ENCODE measurements around the gene EMC8.
"Not testable (repeated sequence)": the region's sequence is repeated elsewhere in the genome, so short reads cannot be mapped to it uniquely, and the experiment has no call there.

EMC8 gene

DNA sequence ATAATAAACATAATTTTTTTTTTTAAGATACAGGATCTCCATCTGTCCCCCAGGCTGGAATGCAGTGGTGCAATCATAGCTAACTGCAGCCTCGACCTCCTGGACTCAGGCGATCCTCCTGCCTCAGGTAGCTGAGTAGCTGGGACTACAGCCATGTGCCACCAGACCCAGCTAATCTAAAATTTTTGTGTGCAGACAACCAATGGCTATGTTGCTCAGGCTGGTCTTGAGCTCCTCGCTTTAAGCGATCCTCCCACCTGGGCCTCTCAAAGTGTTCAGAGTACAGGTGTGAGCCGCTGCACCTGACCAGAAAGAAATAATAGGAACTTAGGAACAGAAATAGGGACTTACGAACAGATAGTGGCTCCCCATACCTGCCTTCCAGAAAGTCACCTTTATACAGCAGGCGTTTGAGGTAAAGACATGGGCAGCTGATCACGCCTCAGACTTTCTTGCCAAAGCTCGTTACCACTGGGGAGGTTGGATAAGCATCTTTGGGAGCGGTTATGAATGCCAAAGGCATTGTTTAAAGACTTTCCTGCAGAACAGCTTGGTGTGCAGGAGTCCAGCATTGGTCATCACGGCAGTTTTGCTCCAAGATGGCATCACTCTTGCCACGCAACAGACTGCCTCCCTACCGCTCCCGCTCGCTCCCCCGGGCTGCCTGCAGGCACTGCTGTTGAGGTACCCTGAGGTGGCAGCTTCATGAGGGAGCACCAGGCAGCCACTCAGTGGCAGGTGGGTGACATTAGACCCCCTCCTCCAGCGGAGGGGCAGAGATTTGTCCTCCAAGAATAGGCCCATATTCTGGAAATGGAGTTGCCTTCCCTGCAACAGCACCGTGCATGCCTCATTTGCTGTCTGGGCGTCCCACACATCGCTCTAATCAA, 13.7 kb upstream of the EMC8 start:
- DNase-seq (ENCODE audit: low read depth): no peak

GRCh38 chr16:85812031-85812807, 12.9 kb upstream of the EMC8 start:
- DNase-seq (ENCODE audit: low read depth): no peak

DNA sequence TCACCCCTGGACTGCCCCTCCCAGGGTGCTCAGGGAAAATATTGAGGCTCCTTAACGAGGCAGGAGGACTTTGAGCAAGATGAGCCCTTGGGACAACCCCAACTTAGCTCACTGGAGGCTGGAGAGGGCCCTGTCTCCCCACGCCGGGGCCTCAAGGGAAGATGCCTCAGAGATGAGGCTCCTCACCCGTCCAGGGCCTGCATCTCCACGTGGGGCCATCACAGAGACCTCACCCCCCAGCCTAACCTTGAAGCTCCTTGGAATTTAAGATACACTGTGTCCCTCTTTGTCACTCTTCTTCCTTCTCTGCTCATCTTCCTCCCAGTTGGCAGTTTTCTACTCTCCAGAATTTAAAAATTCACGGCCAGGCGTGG, 11.4 kb upstream of the EMC8 start:
- no peak for DNase-seq (ENCODE audit: low read depth)

DNA sequence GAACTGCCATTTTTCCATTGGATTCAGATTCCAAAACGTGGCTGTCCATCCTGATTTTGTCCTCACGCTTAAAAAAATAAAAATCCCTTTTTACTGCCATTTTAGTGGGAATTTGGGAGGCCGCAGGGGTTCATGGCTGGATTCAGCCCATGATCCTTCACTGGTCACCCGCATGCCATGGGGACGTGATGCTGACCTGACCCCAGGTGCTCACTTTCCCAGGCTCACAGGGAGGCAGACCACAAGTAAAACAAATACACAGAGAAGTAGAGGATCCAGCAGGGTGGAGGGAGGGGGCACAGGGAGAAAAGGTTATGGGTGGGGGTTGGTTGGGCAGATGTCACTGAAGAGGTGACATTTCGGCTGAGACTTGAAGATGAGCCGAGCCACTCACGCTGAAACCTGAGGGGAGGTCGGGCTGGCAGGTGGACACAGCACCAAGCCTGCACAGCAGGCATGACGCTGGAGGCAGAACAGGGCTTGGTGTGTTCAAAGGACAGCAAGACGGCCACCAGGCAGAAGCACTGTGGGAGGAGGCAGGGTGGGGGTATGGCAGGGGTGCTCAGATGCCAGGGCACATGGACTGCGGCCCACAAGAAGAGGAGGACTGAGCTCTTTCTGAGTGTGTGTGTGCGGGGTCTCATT, 10.9 kb upstream of the EMC8 start:
- DNase-seq (ENCODE audit: low read depth): no peak

GRCh38 chr16:85809645-85810044, 10.3 kb upstream of the EMC8 start:
- DNase-seq (ENCODE audit: low read depth): no peak

- DNase-seq (ENCODE audit: low read depth): no peak
Measured at GRCh38 chr16:85808926-85809325, 9.6 kb upstream of the EMC8 start.

- DNase-seq (ENCODE audit: low read depth): not testable (repeated sequence)
Measured at GRCh38 chr16:85808104-85808503, 8.8 kb upstream of the EMC8 start.

GRCh38 chr16:85807340-85807739, 8.0 kb upstream of the EMC8 start:
- not testable (repeated sequence) for DNase-seq (ENCODE audit: low read depth)

DNA sequence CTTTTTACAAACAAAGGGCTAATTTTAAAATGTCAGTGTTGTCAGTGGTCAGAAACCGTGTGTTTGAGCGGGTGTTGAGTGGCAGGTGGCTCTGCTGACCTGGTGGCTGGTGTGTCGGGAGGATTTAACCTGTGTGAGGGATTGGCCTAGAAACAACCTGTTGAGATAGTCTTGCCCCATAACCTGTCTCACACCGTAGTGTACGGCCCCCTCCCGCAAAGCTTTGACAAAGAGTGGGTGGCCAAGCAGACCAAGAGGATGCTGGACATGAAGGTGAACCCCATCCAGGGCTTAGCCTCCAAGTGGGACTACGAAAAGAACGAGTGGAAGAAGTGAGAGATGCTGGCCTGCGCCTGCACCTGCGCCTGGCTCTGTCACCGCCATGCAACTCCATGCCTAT, 7.2 kb upstream of the EMC8 start:
- no peak for DNase-seq (ENCODE audit: low read depth)

- DNase-seq (ENCODE audit: low read depth): no peak
Measured at GRCh38 chr16:85805442-85806045, 6.2 kb upstream of the EMC8 start.

- DNase-seq (ENCODE audit: low read depth): no peak
Measured at GRCh38 chr16:85803570-85803969, 4.2 kb upstream of the EMC8 start.

DNA sequence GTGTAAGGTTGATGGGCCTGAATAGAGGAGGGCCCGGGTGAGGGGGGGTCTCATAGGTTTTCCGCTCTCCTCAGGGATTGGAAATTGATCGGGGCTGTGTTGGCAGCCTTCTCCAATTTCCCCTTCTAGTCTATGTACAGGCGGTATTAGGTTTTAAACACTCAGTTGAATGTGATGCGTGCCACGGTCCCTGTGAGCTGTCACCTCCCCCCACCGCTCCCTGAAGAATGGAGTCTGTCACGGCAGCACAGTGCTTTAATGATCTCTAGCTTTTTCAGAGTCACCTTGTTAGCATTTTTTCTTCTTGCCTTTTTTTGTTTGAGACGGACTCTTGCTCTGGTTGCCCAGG, 951 bp upstream of the EMC8 start:
- peak; percentile 13 for DNase-seq (ENCODE audit: low read depth)

- DNase-seq (ENCODE audit: low read depth): peak; percentile 11
Measured at GRCh38 chr16:85798901-85799496, 345 bp downstream of the EMC8 start.

DNA sequence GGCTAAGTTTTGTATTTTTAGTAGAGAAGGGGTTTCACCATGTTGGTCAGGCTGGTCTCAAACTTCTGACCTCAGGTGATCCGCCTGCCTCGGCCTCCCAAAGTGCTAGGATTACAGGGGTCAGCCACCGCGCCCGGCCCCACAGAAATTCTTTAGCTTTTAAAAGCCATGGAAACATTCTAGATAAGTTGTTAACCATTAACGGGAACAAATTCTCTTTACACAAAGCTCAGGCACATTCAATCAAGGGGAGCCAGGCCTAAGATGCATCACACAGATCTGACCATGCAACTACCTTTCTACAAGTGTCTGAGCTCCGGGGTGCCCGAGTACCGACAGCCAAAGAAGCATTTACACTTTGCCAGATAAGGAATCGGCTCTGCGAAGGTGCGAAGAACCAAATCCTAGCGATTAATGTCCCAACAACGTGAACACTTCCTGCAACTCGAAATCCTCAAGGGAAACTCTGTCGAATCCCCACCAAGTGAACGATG, 1.0 kb downstream of the EMC8 start:
- no peak for DNase-seq (ENCODE audit: low read depth)

DNA sequence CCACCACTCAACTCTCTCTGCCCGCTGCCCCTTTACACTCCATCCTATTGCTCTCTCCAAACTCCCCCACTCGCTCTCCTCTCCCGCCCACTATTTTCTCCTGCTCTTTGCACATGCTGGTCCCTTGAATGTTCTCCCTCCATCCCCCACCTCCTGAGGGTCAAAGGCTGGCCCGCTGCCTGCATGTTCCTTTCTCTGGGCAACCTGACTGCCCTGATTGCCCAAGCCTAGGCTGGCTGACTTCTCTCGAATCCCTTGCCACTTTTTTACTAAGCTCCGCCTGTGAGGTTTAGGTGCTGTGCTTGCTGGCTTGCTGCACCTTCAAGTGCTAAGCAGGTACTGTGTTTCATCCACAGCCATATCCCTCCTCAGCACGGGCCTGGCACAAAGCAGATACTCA, 2.7 kb downstream of the EMC8 start:
- no peak for DNase-seq (ENCODE audit: low read depth)

- DNase-seq (ENCODE audit: low read depth): no peak
Measured at GRCh38 chr16:85796152-85796551, 3.2 kb downstream of the EMC8 start.

DNA sequence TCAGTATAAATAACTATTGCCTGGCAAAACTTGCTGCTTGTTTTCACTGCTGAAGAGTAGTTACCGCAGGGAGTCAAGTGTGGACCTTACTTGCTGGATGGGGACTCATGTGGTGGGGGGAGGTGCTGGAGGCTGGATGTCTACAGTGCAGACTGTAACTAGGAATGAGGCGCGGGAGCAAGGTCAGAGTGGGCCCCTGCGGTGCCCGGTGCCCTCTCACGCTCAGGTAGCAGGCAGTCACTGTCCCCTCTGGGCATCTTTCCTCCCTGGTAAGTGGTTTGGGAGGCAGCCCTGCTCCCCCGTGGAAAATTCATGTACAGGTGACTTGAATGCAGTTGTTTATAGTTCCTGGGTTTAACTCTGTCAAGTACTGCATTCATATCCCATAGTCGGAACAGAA, 4.6 kb downstream of the EMC8 start:
- no peak for DNase-seq (ENCODE audit: low read depth)

DNA sequence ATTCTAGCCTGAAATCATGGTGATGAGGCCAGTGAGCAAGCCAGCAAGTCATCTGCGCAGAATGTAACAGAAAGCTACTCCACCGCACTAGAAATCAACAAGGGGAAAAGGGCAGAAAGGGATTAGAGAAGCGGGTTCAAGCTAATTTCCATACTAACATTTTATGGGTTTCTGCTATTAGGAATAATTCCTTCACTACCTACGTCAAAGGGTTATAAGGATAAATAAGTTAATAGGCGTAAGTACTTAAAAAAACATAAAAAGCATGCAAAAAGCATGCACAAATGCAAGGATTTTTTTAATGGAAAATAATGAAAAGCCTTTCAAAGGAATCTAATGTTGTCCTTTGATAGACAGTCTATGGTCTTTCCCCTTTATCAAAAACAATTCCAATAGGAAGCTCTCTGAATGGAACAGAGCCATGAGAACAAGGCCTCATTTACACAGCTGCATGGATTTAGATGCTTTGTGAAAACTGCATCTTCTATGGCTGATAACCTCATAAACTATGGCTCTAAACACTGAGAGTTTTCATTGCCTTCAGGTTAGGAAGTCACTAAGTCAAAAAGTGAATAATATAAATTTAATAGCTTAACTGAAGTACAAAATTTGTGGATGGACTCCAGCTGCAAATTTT, 5.6 kb downstream of the EMC8 start:
- DNase-seq (ENCODE audit: low read depth): no peak

DNA sequence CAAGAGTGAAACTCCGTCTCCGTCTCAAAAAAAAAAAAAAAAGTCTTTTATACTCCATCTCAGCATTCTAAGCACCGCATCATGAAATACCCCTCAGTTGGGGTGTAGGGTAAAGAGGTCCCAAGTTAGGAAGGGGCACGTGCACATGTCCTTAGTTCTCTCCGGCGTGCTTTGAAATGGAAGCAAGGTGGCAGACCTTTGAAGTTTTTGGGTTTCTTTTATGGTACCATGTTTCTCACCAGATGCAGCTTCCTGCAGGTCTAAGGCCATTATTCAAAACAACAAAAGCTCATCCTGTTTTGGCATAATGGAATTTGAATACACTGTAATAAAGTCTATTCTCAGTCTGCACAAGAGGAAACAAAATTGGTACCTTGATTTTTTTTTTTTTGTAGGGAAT, 9.6 kb downstream of the EMC8 start:
- no peak for DNase-seq (ENCODE audit: low read depth)

DNA sequence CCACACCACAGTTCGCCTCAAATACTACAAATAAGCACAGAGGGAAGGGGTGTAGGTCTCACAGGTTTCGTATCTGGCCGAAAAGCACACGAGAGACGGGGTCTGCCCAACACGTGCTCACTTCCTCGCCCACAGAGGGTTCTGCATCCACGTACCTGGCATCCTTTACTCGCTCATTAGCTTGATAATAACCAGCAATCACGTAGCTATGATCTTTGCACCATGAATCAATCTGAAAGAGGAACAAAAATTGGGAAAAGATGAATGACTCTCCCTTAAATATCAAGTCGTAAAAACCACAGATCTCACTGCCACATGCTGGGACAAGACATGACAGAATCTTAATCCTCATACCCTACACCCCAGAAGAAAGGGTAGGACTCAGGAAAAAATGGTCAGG, 10.5 kb downstream of the EMC8 start:
- no peak for DNase-seq (ENCODE audit: low read depth)

- DNase-seq (ENCODE audit: low read depth): no peak
Measured at GRCh38 chr16:85785927-85786326, 13.4 kb downstream of the EMC8 start.

- no peak for DNase-seq (ENCODE audit: low read depth)
Measured at GRCh38 chr16:85784813-85785212, 14.5 kb downstream of the EMC8 start.
